NCI-H510A (cell line): ENCODE data around the gene DPEP1.
"Not testable (repeated sequence)": the region's sequence is repeated elsewhere in the genome, so short reads cannot be mapped to it uniquely, and the experiment has no call there.

Experiments used
- DNase-seq: peaks from one replicate; lab custom pipeline; 2025; lab: John Stamatoyannopoulos, UW

DPEP1 gene

DNA sequence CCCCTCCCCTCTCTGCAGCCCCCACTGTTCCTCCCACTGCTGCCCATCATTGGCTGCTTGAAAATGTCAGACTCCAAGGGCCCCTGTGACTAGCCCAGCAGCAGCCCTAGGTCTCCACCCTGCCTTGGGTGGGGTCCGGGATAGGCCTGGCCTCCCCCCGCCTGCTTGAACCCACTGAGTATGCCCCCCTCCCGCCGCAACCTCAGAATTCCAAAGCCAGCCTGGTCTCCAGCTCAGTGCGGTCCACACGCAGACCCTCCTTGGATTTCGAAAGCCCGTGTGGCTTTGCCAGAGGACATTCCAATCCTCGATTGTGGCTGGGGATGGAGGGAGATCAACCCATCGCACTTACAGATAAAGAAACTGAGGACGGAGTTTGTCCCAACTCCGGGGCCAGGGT is 6.4 kb downstream of the DPEP1 start:
- no peak for DNase-seq

- no peak for DNase-seq
Observed at GRCh38 chr16:89620406-89620841, 7.0 kb downstream of the DPEP1 start.

GRCh38 chr16:89621136-89621697 is 7.8 kb downstream of the DPEP1 start:
- DNase-seq, result no peak

- no peak for DNase-seq
Observed at GRCh38 chr16:89621698-89622409, 8.4 kb downstream of the DPEP1 start.

GRCh38 chr16:89623511-89624261 is 10.2 kb downstream of the DPEP1 start:
- no peak for DNase-seq

DNA sequence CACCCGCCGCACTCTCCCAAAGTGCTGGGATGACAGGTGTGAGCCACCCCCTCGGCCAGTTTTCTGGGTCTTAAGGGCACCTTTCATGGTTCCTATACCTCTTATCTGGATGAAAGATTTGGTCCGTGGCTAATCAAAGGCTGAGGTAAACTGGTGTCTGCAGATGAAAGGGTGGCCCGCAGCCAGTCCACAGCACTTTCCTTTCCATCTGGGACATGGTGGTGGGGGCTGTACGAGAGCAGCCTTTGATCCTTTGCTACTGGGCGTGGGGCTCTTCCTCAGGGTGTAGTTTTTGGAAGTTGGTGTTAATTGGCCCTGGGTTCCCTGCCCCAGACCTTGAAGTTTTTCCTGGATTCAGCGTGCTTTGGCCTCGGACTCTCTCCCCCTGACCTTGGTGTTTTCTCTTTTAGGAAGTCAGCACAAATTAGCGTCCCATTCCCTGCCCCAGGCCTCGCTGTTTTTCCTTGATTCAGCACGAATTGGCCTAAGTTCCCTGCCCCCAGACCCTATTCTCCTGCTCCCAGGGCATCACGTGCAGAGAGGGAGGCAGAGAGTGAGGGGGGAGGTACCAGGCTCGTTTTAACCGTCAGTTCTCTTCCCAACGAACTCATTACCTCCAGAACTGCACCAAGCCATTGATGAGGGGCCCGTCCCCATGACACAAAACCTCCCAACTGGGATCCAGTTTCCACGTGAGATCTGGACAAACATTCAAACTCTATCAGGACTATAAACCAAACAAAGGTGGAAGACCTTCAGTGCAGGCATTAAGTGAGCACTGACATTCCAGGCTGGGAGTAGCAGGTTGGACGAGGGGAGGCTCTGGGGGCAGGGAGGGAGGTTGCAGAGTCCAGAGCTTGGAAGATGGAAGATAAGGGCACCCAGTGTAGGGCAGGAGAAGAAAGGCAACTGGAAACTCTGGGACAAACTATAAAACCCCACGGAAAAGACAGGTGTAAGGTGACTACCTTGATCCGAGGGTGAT is 11.6 kb downstream of the DPEP1 start:
- no peak for DNase-seq

GRCh38 chr16:89629827-89630610 is 16.6 kb downstream of the DPEP1 start:
- DNase-seq, result no peak

- DNase-seq, result no peak
Observed at GRCh38 chr16:89633064-89633631, 19.7 kb downstream of the DPEP1 start.

- not testable (repeated sequence) for DNase-seq
Observed at GRCh38 chr16:89634463-89635385, 21.3 kb downstream of the DPEP1 start.

DNA sequence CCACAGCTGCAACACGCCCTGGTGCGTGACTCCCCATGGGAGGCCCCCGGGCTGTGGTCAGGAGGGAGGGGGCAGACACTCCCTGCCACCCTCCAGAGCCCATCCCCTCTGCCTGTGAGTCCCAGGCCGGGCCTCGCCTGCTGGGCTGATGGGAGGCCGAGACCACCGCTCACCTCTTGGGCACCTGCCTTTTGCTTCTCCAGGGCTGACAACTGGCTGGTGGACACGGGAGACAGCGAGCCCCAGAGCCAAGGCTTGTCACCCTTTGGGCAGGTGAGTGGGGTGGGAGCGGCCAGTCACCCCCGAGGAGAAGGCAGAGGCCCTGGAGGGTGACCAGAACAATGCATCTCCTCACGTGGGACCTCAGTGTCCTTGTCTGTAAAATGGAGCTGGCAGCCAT is 23.2 kb downstream of the DPEP1 start:
- DNase-seq, result no peak

GRCh38 chr16:89637379-89637778 is 23.9 kb downstream of the DPEP1 start:
- no peak for DNase-seq

DNA sequence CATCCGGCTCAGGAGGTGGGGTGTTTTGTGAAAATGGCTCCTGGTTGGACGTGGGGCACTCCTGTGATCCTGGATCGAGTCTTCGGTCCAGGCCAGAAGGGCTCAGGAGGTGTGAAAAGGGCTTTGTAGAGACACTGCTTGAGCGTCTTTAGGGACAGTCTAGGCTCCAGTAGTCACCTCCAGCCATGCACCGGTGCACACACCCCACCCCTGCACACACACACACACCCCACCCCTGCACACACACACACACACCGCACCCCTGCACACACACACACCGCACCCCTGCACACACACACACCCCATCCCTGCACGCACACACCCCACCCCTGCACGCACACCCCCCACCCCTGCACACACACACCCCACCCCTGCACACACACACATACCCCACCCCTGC is 25.0 kb downstream of the DPEP1 start:
- DNase-seq, result no peak

GRCh38 chr16:89639385-89639784 is 25.9 kb downstream of the DPEP1 start:
- DNase-seq, result no peak

GRCh38 chr16:89641458-89642119 is 28.1 kb downstream of the DPEP1 start:
- DNase-seq, result no peak

GRCh38 chr16:89642574-89642973 is 29.1 kb downstream of the DPEP1 start:
- no peak for DNase-seq

GRCh38 chr16:89643769-89644300 is 30.4 kb downstream of the DPEP1 start:
- no peak for DNase-seq

GRCh38 chr16:89645122-89645521 is 31.7 kb downstream of the DPEP1 start:
- no peak for DNase-seq

DNA sequence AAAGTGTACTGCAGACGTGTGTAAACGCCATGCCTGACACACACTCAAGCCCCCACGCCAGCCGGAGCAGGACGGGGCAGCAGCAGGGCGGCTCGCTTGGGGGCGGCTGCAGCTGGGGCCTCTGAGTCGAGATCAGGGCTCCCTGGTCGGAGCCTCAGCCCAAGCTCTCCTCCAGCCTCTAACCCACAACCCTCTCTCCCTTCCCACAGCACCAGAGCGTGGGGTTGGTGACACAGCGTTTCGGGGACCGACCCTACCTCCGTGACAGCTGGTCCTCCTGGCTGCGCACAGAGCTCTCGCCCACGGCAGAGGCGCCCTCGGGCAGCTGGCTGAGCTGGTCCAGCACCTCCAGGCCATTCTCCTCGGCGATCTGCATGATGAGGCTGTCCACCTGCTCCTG is 32.8 kb downstream of the DPEP1 start:
- no peak for DNase-seq

DNA sequence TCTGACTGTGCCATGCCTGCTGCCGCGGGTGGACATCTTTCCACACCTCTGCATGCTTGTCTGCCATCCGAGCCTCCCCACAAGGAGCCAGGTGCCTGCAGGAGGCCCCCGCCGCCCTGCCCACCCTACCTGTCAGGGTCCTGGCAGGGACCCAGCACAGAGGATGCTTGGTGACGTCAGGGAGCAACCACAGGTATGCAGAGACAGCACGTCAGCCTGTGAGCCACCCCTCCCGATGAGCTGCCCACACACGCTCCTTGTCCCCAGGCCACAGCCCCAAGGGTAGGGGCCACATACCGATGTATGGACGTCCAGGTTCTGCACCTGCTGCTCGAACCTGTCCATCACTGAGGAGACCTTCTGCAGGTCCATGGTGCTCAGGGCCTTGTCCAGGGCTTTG is 33.5 kb downstream of the DPEP1 start:
- no peak for DNase-seq
